ENCODE measurements around the gene ZNF280C. TPM values are rescaled to one million over a fixed set of nuclear protein-coding genes. Genes with fewer than 3 reads are reported as not detected.

The ZNF280C gene
- total RNA-seq, 6 experiments from 2014 or later = 5.6 to 7.1 (median 6.6) TPM

GRCh38 chrX:130228871-130229270 is 39.8 kb downstream of the ZNF280C start:
- H3K27ac Mint-ChIP-seq = no peak overlapping the region
- no peaks in the 10 kb centered on the region for H3K4me1 Mint-ChIP-seq (ENCODE audit: low read depth)
- TF ChIP-seq, protein P1, sequence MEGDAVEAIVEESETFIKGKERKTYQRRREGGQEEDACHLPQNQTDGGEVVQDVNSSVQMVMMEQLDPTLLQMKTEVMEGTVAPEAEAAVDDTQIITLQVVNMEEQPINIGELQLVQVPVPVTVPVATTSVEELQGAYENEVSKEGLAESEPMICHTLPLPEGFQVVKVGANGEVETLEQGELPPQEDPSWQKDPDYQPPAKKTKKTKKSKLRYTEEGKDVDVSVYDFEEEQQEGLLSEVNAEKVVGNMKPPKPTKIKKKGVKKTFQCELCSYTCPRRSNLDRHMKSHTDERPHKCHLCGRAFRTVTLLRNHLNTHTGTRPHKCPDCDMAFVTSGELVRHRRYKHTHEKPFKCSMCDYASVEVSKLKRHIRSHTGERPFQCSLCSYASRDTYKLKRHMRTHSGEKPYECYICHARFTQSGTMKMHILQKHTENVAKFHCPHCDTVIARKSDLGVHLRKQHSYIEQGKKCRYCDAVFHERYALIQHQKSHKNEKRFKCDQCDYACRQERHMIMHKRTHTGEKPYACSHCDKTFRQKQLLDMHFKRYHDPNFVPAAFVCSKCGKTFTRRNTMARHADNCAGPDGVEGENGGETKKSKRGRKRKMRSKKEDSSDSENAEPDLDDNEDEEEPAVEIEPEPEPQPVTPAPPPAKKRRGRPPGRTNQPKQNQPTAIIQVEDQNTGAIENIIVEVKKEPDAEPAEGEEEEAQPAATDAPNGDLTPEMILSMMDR (IDR thresholded peaks at IDR 0.05) = no peak
- DNase-seq = no peak
- H3K4me3 Mint-ChIP-seq = no peak overlapping the region
- H3K36me3 Mint-ChIP-seq (ENCODE audit: low read depth) = peaks cover 8% of the 10 kb centered on the region; the same call in 1 of the 2 replicates
- H3K9me3 Mint-ChIP-seq = no peaks in the 10 kb centered on the region
- H3K27me3 Mint-ChIP-seq (ENCODE audit: insufficient read depth) = no peaks in the 10 kb centered on the region

GRCh38 chrX:130224810-130225209 is 43.9 kb downstream of the ZNF280C start:
- H3K27ac Mint-ChIP-seq = no peak overlapping the region
- H3K4me1 Mint-ChIP-seq (ENCODE audit: low read depth) = no peaks in the 10 kb centered on the region
- no peak overlapping the region for H3K4me3 Mint-ChIP-seq
- DNase-seq = no peak
- H3K36me3 Mint-ChIP-seq (ENCODE audit: low read depth) = 0 out of 2 replicates have a peak, but pooled peaks cover 4% of the 10 kb centered on the region
- TF ChIP-seq, protein P1 (IDR thresholded peaks at IDR 0.05) = no peak
- H3K9me3 Mint-ChIP-seq = no peaks in the 10 kb centered on the region
- H3K27me3 Mint-ChIP-seq (ENCODE audit: insufficient read depth) = peaks cover 2% of the 10 kb centered on the region; the same call in 1 of the 2 replicates

- peaks cover 22% of the 10 kb centered on the region for H3K36me3 Mint-ChIP-seq (ENCODE audit: low read depth)
These were observed 52.4 kb downstream of the ZNF280C start for GRCh38 chrX:130216320-130216719.

DNA sequence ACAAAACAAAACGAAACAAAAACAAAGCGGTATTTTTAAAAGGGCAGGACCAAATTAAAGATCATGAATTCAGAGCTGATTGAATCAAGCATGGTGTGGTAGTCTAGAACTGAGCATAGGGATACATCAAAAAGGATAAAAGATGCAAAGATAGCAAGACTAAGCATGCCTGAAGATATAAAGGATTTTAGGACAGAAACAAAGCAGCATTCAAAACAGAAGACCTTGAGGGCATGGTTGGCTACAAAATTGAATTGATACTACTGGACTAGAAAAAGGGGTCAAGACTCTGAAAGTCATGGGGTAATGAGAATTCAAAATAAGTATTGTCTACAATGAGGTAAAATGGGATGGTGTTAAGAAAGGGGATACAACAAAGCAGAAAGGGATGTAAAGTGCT is 55.3 kb downstream of the ZNF280C start:
- peaks cover 26% of the 10 kb centered on the region for H3K36me3 Mint-ChIP-seq (ENCODE audit: low read depth)
- TF ChIP-seq, protein P1 (IDR thresholded peaks at IDR 0.05) = no peak
- DNase-seq = no peak
- no peak overlapping the region for H3K27ac Mint-ChIP-seq
- H3K4me3 Mint-ChIP-seq = no peak overlapping the region
- no peaks in the 10 kb centered on the region; the same call in 1 of the 2 replicates for H3K4me1 Mint-ChIP-seq (ENCODE audit: low read depth)
- H3K9me3 Mint-ChIP-seq = no peaks in the 10 kb centered on the region
- H3K27me3 Mint-ChIP-seq (ENCODE audit: insufficient read depth) = no peaks in the 10 kb centered on the region

More at GRCh38 chrX:130216320-130216719, 52.4 kb downstream of the ZNF280C start:
- TF ChIP-seq, protein P1 (IDR thresholded peaks at IDR 0.05) = no peak
- H3K27ac Mint-ChIP-seq = no peak overlapping the region; the same call in 1 of the 2 replicates
- DNase-seq = peak; percentile 41
- H3K27me3 Mint-ChIP-seq (ENCODE audit: insufficient read depth) = no peaks in the 10 kb centered on the region
- H3K4me1 Mint-ChIP-seq (ENCODE audit: low read depth) = no peaks in the 10 kb centered on the region; the same call in 1 of the 2 replicates
- no peak overlapping the region for H3K4me3 Mint-ChIP-seq
- H3K9me3 Mint-ChIP-seq = no peaks in the 10 kb centered on the region

- no peaks in the 10 kb centered on the region for H3K9me3 Mint-ChIP-seq
- no peaks in the 10 kb centered on the region for H3K27me3 Mint-ChIP-seq (ENCODE audit: insufficient read depth)
- H3K4me1 Mint-ChIP-seq (ENCODE audit: low read depth) = no peaks in the 10 kb centered on the region; the same call in 1 of the 2 replicates
- H3K27ac Mint-ChIP-seq = no peak overlapping the region
- TF ChIP-seq, protein P1 (IDR thresholded peaks at IDR 0.05) = no peak
- no peak for DNase-seq
- H3K4me3 Mint-ChIP-seq = no peak overlapping the region
- peaks cover 26% of the 10 kb centered on the region for H3K36me3 Mint-ChIP-seq (ENCODE audit: low read depth)
These were observed 56.3 kb downstream of the ZNF280C start for GRCh38 chrX:130212371-130212770.

Measured in HFFc6 (cell line).